ENCODE data around the gene CROCC. TPM values are rescaled to one million over a fixed set of nuclear protein-coding genes. Genes with fewer than 3 reads are reported as not detected.

The CROCC gene
- total and polyA plus RNA-seq, 4 donors: 2.9 to 8.3 (median 5.1) TPM

DNA sequence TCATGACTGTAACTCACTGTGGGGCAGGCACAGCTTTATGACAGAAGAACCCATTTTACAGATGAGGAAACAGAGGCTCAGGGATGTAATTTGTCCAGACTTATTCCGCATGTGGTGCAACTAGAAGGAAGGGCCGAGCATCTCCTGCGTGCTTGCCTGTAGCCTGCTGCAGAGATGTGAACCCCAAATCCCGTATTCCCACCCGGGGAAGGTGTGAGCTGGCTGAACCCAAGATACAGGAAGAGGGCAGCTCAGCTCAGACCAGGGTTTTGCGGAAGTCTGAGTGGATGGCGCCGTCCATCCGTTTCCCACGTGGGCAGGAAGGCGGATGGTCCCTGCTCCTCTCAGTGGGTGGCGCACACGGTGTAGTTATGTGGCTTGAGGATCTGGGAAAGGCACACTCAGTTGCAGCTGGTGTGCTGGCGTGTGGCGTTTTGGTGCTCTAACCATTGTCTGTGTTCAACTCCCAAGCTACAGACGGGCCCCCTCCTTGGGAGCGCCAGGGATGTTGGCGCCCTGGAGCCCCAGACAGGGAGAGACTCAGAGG, 1.2 kb downstream of the CROCC start:
- peaks cover 0 to 7% (median under 1%) of the 10 kb centered on the region in 4 donors for H3K4me1 ChIP-seq (ENCODE audit: control insufficient read depth in 4 of 4, insufficient read depth in 4 of 4, low read length in 3 of 4)
- no peaks in the 10 kb centered on the region for H3K9me3 ChIP-seq (ENCODE audit: control insufficient read depth in 4 of 4, low read length in 3 of 4)
- no peak overlapping the region for H3K4me3 ChIP-seq (ENCODE audit: low read depth in 1 of 3, low read length in 3 of 3)
- no peaks in the 10 kb centered on the region for H3K27me3 ChIP-seq (ENCODE audit: control insufficient read depth in 4 of 4, insufficient read depth in 4 of 4, low read length in 3 of 4)
- no peaks in the 10 kb centered on the region for H3K36me3 ChIP-seq (ENCODE audit: control insufficient read depth in 4 of 4, insufficient read depth in 3 of 4, low read depth in 1 of 4, low read length in 3 of 4)
- H3K9ac ChIP-seq (ENCODE audit: low read depth in 1 of 2, low read length in 2 of 2): no peak overlapping the region
- no peak overlapping the region for H3K27ac ChIP-seq (ENCODE audit: low read depth in 1 of 2, low read length in 2 of 2)
- DNase-seq (ENCODE audit: low spot score): no peak
- TF ChIP-seq, protein P1, sequence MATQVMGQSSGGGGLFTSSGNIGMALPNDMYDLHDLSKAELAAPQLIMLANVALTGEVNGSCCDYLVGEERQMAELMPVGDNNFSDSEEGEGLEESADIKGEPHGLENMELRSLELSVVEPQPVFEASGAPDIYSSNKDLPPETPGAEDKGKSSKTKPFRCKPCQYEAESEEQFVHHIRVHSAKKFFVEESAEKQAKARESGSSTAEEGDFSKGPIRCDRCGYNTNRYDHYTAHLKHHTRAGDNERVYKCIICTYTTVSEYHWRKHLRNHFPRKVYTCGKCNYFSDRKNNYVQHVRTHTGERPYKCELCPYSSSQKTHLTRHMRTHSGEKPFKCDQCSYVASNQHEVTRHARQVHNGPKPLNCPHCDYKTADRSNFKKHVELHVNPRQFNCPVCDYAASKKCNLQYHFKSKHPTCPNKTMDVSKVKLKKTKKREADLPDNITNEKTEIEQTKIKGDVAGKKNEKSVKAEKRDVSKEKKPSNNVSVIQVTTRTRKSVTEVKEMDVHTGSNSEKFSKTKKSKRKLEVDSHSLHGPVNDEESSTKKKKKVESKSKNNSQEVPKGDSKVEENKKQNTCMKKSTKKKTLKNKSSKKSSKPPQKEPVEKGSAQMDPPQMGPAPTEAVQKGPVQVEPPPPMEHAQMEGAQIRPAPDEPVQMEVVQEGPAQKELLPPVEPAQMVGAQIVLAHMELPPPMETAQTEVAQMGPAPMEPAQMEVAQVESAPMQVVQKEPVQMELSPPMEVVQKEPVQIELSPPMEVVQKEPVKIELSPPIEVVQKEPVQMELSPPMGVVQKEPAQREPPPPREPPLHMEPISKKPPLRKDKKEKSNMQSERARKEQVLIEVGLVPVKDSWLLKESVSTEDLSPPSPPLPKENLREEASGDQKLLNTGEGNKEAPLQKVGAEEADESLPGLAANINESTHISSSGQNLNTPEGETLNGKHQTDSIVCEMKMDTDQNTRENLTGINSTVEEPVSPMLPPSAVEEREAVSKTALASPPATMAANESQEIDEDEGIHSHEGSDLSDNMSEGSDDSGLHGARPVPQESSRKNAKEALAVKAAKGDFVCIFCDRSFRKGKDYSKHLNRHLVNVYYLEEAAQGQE (IDR thresholded peaks at IDR 0.05): no peak
- TF ChIP-seq RAD21 (IDR thresholded peaks at IDR 0.05) (no peak), RXRA (IDR thresholded peaks at IDR 0.05) (no peak), JUND (IDR thresholded peaks at IDR 0.05) (no peak), YY1 (IDR thresholded peaks at IDR 0.05) (no peak), GABPA (IDR thresholded peaks at IDR 0.05 in 1 of 2, conservative IDR thresholded peaks at IDR 0.05 in 1 of 2) (no peak), HNF4A (conservative IDR thresholded peaks at IDR 0.05) (no peak), HNF4G (IDR thresholded peaks at IDR 0.05) (no peak), SP1 (IDR thresholded peaks at IDR 0.05) (no peak), FOXA1 (IDR thresholded peaks at IDR 0.05) (no peak)
- TF ChIP-seq, protein P2, sequence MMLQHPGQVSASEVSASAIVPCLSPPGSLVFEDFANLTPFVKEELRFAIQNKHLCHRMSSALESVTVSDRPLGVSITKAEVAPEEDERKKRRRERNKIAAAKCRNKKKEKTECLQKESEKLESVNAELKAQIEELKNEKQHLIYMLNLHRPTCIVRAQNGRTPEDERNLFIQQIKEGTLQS (IDR thresholded peaks at IDR 0.05): no peak
- TF ChIP-seq, protein P3, sequence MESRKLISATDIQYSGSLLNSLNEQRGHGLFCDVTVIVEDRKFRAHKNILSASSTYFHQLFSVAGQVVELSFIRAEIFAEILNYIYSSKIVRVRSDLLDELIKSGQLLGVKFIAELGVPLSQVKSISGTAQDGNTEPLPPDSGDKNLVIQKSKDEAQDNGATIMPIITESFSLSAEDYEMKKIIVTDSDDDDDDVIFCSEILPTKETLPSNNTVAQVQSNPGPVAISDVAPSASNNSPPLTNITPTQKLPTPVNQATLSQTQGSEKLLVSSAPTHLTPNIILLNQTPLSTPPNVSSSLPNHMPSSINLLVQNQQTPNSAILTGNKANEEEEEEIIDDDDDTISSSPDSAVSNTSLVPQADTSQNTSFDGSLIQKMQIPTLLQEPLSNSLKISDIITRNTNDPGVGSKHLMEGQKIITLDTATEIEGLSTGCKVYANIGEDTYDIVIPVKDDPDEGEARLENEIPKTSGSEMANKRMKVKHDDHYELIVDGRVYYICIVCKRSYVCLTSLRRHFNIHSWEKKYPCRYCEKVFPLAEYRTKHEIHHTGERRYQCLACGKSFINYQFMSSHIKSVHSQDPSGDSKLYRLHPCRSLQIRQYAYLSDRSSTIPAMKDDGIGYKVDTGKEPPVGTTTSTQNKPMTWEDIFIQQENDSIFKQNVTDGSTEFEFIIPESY (IDR thresholded peaks at IDR 0.05): no peak
- TF ChIP-seq, protein P4, sequence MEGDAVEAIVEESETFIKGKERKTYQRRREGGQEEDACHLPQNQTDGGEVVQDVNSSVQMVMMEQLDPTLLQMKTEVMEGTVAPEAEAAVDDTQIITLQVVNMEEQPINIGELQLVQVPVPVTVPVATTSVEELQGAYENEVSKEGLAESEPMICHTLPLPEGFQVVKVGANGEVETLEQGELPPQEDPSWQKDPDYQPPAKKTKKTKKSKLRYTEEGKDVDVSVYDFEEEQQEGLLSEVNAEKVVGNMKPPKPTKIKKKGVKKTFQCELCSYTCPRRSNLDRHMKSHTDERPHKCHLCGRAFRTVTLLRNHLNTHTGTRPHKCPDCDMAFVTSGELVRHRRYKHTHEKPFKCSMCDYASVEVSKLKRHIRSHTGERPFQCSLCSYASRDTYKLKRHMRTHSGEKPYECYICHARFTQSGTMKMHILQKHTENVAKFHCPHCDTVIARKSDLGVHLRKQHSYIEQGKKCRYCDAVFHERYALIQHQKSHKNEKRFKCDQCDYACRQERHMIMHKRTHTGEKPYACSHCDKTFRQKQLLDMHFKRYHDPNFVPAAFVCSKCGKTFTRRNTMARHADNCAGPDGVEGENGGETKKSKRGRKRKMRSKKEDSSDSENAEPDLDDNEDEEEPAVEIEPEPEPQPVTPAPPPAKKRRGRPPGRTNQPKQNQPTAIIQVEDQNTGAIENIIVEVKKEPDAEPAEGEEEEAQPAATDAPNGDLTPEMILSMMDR (IDR thresholded peaks at IDR 0.05; ENCODE audit: low read depth, low read length, missing input control): no peak
- 81% methylated on average over 18 of the region's 18 CpGs for WGBS

DNA sequence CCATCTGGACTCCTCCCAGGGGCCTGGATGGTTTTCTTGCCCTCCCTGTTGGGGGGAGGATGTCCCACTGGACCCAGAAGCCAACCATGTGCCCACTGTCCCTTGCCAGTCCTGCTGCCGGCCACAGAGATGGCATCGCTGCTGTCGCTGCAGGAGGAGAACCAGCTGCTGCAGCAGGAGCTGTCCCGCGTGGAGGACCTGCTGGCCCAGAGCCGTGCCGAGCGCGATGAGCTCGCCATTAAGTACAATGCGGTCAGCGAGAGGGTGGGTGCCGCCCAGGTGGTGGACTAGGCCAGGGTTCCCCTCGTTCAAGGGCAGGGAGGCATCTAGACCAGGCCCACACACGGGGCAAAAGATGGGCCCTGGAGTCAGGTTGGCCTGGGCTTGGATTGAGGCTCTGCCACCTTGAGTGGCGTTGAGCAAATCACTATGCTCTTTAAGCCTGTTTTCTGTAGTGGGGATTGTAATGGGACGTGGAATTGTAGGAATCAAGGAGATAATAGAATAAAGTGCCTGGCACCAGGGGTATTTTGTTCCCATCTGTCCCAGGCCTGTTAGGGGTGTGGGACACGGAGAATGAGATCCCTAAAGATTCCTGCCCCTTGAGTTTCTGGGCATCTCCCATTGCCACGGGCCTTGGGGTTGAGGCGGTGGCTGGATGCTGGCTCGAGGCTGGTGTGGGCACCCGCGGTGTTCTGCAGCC, 2.6 kb downstream of the CROCC start:
- DNase-seq (ENCODE audit: low spot score): no peak
- Histone ChIP-seq H3K27ac (ENCODE audit: low read depth in 1 of 2, low read length in 2 of 2) (no peak overlapping the region), H3K4me1 (ENCODE audit: control insufficient read depth in 4 of 4, insufficient read depth in 4 of 4, low read length in 3 of 4) (peaks cover 0 to 7% (median under 1%) of the 10 kb centered on the region in 4 donors), H3K9me3 (ENCODE audit: control insufficient read depth in 4 of 4, low read length in 3 of 4) (no peaks in the 10 kb centered on the region), H3K36me3 (ENCODE audit: control insufficient read depth in 4 of 4, insufficient read depth in 3 of 4, low read depth in 1 of 4, low read length in 3 of 4) (no peaks in the 10 kb centered on the region), H3K9ac (ENCODE audit: low read depth in 1 of 2, low read length in 2 of 2) (no peak overlapping the region), H3K4me3 (ENCODE audit: low read depth in 1 of 3, low read length in 3 of 3) (no peak overlapping the region), H3K27me3 (ENCODE audit: control insufficient read depth in 4 of 4, insufficient read depth in 4 of 4, low read length in 3 of 4) (no peaks in the 10 kb centered on the region)
- no peak for TF ChIP-seq YY1 (IDR thresholded peaks at IDR 0.05)
- TF ChIP-seq SP1 (IDR thresholded peaks at IDR 0.05): no peak
- TF ChIP-seq RXRA (IDR thresholded peaks at IDR 0.05): no peak
- TF ChIP-seq JUND (IDR thresholded peaks at IDR 0.05): no peak
- no peak for TF ChIP-seq TAF1 (conservative IDR thresholded peaks at IDR 0.05)
- no peak for TF ChIP-seq GABPA (IDR thresholded peaks at IDR 0.05 in 1 of 2, conservative IDR thresholded peaks at IDR 0.05 in 1 of 2)
- TF ChIP-seq NR2F2 (IDR thresholded peaks at IDR 0.05): no peak
- WGBS: 92% methylated on average over 23 of the region's 23 CpGs
